Hepatocyte (in vitro differentiated cells): ENCODE results near the gene TLL2.

Source experiments
- EZH2 ChIP-seq: fragments of 200-600 bp; sonication (generic); IDR thresholded peaks from 2 replicates; pipeline ENCODE4 v1.6.1; 2016; ENCODE audit warnings: antibody characterized with exemption, mild to moderate bottlenecking, borderline replicate concordance
- TF ChIP-seq, protein P1 (sequence below): fragments of 200-600 bp; sonication (generic); IDR thresholded peaks from 2 replicates; pipeline ENCODE4 v1.5.1; 2016; ENCODE audit warnings: antibody characterized with exemption, mild to moderate bottlenecking; ENCODE audit not compliant: poor library complexity

DNA sequence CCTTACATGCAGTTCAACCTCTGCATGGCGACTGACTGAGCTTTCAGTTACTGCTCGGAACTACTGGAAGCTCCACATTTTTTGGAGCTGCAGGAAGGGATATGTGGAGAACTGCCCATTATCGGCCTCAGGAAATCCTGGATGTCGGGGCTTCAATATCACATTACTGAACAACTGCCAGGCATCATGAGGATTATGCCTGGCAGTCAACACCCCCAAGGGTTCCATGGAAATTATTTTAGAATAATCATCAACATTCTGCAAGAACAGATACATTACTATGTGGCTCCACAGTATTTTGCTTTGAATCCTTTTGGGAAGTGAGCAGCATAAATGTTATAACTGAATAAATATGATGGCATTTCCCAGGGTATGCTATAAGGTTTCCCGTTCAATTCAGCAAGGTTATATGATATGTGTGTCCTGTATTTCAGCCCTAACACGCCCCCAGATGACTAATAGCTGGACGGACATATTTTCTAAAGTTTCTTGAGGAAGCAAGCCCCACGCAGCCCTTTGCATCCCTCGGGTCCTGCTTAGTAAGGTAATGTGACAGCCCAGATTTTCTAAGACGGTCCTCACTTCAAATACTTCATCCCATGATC lies 101.9 kb downstream of the TLL2 start:
- TF ChIP-seq, protein P1, sequence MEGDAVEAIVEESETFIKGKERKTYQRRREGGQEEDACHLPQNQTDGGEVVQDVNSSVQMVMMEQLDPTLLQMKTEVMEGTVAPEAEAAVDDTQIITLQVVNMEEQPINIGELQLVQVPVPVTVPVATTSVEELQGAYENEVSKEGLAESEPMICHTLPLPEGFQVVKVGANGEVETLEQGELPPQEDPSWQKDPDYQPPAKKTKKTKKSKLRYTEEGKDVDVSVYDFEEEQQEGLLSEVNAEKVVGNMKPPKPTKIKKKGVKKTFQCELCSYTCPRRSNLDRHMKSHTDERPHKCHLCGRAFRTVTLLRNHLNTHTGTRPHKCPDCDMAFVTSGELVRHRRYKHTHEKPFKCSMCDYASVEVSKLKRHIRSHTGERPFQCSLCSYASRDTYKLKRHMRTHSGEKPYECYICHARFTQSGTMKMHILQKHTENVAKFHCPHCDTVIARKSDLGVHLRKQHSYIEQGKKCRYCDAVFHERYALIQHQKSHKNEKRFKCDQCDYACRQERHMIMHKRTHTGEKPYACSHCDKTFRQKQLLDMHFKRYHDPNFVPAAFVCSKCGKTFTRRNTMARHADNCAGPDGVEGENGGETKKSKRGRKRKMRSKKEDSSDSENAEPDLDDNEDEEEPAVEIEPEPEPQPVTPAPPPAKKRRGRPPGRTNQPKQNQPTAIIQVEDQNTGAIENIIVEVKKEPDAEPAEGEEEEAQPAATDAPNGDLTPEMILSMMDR: no peak
- no peak for TF ChIP-seq EZH2
